ENCODE results near the gene ATP7A.
"Not testable (repeated sequence)": the region's sequence is repeated elsewhere in the genome, so short reads cannot be mapped to it uniquely, and the experiment has no call there.

ATP7A gene

GRCh38 chrX:77910108-77910840 lies at the start of gene ATP7A:
Gene ATP7A, plus strand, starts transcription at chrX:77910693. Its CDS starts 60,949 bp downstream, at chrX:77971642.
- DNase-seq: peak; percentile 96

- no peak for DNase-seq
These were observed 35.1 kb upstream of the ATP7A start for GRCh38 chrX:77875372-77875771.

- DNase-seq: not testable (repeated sequence)
These were observed 29.1 kb upstream of the ATP7A start for GRCh38 chrX:77881418-77881817.

GRCh38 chrX:77892887-77893286 lies 17.6 kb upstream of the ATP7A start:
- no peak for DNase-seq

GRCh38 chrX:77893713-77894112 lies 16.8 kb upstream of the ATP7A start:
- DNase-seq: no peak

- DNase-seq: peak; percentile 98
These were observed 15.3 kb upstream of the ATP7A start, which contains the start of gene MAGT1 for GRCh38 chrX:77894921-77895886. Gene MAGT1, minus strand, starts transcription at chrX:77895435. Its CDS starts 25 bp downstream, at chrX:77895410.

GRCh38 chrX:77899081-77899828 lies 11.2 kb upstream of the ATP7A start, which contains the start of gene COX7B:
Gene COX7B, plus strand, starts transcription at chrX:77899468. Its CDS starts 86 bp downstream, at chrX:77899554.
- DNase-seq: peak; percentile 97

- DNase-seq: peak; percentile 7
These were observed 9.8 kb upstream of the ATP7A start for GRCh38 chrX:77900688-77901087.

- no peak for DNase-seq
These were observed 9.0 kb upstream of the ATP7A start for GRCh38 chrX:77901506-77901905.

GRCh38 chrX:77917294-77917933 lies 6.9 kb downstream of the ATP7A start:
- DNase-seq: peak; percentile 55

GRCh38 chrX:77918568-77918967 lies 8.1 kb downstream of the ATP7A start:
- DNase-seq: peak; percentile 38

GRCh38 chrX:77919370-77919769 lies 8.9 kb downstream of the ATP7A start:
- DNase-seq: peak; percentile 50

GRCh38 chrX:77922787-77923186 lies 12.3 kb downstream of the ATP7A start:
- peak; percentile 40 for DNase-seq

- peak; percentile 6 for DNase-seq
These were observed 13.9 kb downstream of the ATP7A start for GRCh38 chrX:77924320-77924859.

- peak; percentile 33 for DNase-seq
These were observed 15.3 kb downstream of the ATP7A start for GRCh38 chrX:77925764-77926163.

GRCh38 chrX:77930581-77930980 lies 20.1 kb downstream of the ATP7A start:
- DNase-seq: peak; percentile 21

GRCh38 chrX:77935886-77936285 lies 25.4 kb downstream of the ATP7A start:
- no peak for DNase-seq

- no peak for DNase-seq
These were observed 25.8 kb downstream of the ATP7A start for GRCh38 chrX:77936299-77936698.

- peak; percentile 33 for DNase-seq
These were observed 26.8 kb downstream of the ATP7A start for GRCh38 chrX:77937291-77937690.

- peak; percentile 69 for DNase-seq
These were observed 27.7 kb downstream of the ATP7A start for GRCh38 chrX:77938083-77938680.

- not testable (repeated sequence) for DNase-seq
These were observed 34.5 kb downstream of the ATP7A start for GRCh38 chrX:77945031-77945430.

Data from OCI-M1 (cell line).